OCI-LY3 (cell line): ENCODE measurements around the gene TMEM238.

ENCODE experiments used
- H2AFZ ChIP-seq: fragments of 200-600, 300-600 bp; shearing (Covaris generic); 2 replicates; pipeline ENCODE4 v1.6.0; 2014; ENCODE audit warnings: antibody characterized with exemption, low read depth, low read length
- H3K27ac ChIP-seq: fragments of 200-600, 300-600 bp; sonication (generic); 2 replicates; pipeline ENCODE4 v1.5.1; 2014; ENCODE audit warnings: mild to moderate bottlenecking, low read length, moderate library complexity, mixed read lengths
- H3K27me3 ChIP-seq: fragments of 200-600, 300-600 bp; sonication (generic); 2 replicates; pipeline ENCODE4 v1.6.1; 2014; ENCODE audit warnings: low read depth, low read length, mixed read lengths
- H3K36me3 ChIP-seq: fragments of 200-600, 300-600 bp; sonication (generic); replicated peaks from 2 replicates; pipeline ENCODE3; 2014; ENCODE audit warnings: low read depth, low read length, mixed read lengths
- H3K4me1 ChIP-seq: fragments of 300-600, 200-600 bp; sonication (generic); 2 replicates; pipeline ENCODE4 v1.6.1; 2014; ENCODE audit warnings: low read length, mixed read lengths
- H3K4me2 ChIP-seq: fragments of 200-600, 300-600 bp; sonication (generic); 2 replicates; pipeline ENCODE4 v1.6.1; 2014; ENCODE audit warnings: low read length, mixed read lengths
- H3K4me3 ChIP-seq: fragments of 300-600, 200-600 bp; sonication (generic); 2 replicates; pipeline ENCODE4 v1.5.1; 2014; ENCODE audit warnings: antibody characterized with exemption, mild to moderate bottlenecking, low read length, moderate library complexity
- H3K79me2 ChIP-seq: fragments of 300-600, 200-600 bp; shearing (Covaris generic); 2 replicates; pipeline ENCODE4 v1.6.1; 2014; ENCODE audit warnings: mild to moderate bottlenecking, low read length, mixed read lengths
- H3K9ac ChIP-seq: fragments of 300-600, 200-600 bp; shearing (Covaris generic); 2 replicates; pipeline ENCODE4 v1.6.0; 2014; ENCODE audit warnings: mild to moderate bottlenecking, low read length, moderate library complexity
- H3K9me3 ChIP-seq: fragments of 200-600, 300-600 bp; shearing (Covaris generic); 2 replicates; pipeline ENCODE4 v1.6.1; 2014; ENCODE audit warnings: low read length, mixed read lengths; ENCODE audit not compliant: insufficient read depth
- H4K20me1 ChIP-seq: fragments of 200-600, 300-600 bp; sonication (generic); 2 replicates; pipeline ENCODE4 v1.6.1; 2016; ENCODE audit warnings: low read length, mixed read lengths; ENCODE audit not compliant: insufficient read depth
- CTCF ChIP-seq: fragments of 200-600, 300-600 bp; sonication (generic); IDR thresholded peaks from 2 replicates; pipeline ENCODE4 v1.5.1; 2014; ENCODE audit warnings: antibody characterized with exemption, low read length, low read depth
- EZH2phosphoT487 ChIP-seq: fragments of 200-600 bp; shearing (Covaris generic); IDR thresholded peaks from 2 replicates; pipeline ENCODE4 v1.6.1; 2018; ENCODE audit warnings: antibody characterized with exemption, mixed run types, low read depth

TMEM238 gene

GRCh38 chr19:55391702-55392615 is 7.9 kb upstream of the TMEM238 start:
- H3K27ac ChIP-seq: no peak overlapping the region
- TF ChIP-seq CTCF (no peak), EZH2phosphoT487 (no peak)
- no peak overlapping the region for H2AFZ ChIP-seq
- H3K36me3 ChIP-seq: peaks cover 45% of the 10 kb centered on the region
- peaks cover 9% of the 10 kb centered on the region for H3K4me1 ChIP-seq
- H3K9me3 ChIP-seq: no peaks in the 10 kb centered on the region
- H3K9ac ChIP-seq: no peak overlapping the region
- peaks cover 21% of the 10 kb centered on the region for H3K79me2 ChIP-seq
- no peak overlapping the region for H3K4me2 ChIP-seq
- no peaks in the 10 kb centered on the region for H3K27me3 ChIP-seq
- peaks cover 52% of the 10 kb centered on the region for H4K20me1 ChIP-seq
- H3K4me3 ChIP-seq: no peak overlapping the region

GRCh38 chr19:55391191-55391670 is 7.1 kb upstream of the TMEM238 start:
- Histone ChIP-seq H3K9ac (no peak overlapping the region), H3K27ac (no peak overlapping the region), H3K9me3 (no peaks in the 10 kb centered on the region), H3K4me3 (no peak overlapping the region), H3K4me2 (no peak overlapping the region), H3K4me1 (peaks cover 14% of the 10 kb centered on the region), H3K36me3 (peaks cover 52% of the 10 kb centered on the region), H3K79me2 (peaks cover 29% of the 10 kb centered on the region), H3K27me3 (no peaks in the 10 kb centered on the region), H2AFZ (no peak overlapping the region), H4K20me1 (peaks cover 60% of the 10 kb centered on the region)
- no peak for TF ChIP-seq EZH2phosphoT487
- no peak for TF ChIP-seq CTCF

- H3K4me1 ChIP-seq: peaks cover 14% of the 10 kb centered on the region
- no peak overlapping the region for H2AFZ ChIP-seq
- H3K79me2 ChIP-seq: peaks cover 34% of the 10 kb centered on the region
- H4K20me1 ChIP-seq: peaks cover 62% of the 10 kb centered on the region
- peaks cover 56% of the 10 kb centered on the region for H3K36me3 ChIP-seq
- no peak overlapping the region for H3K27ac ChIP-seq
- H3K27me3 ChIP-seq: no peaks in the 10 kb centered on the region
- no peak overlapping the region for H3K9ac ChIP-seq
- no peak overlapping the region for H3K4me3 ChIP-seq
- TF ChIP-seq CTCF: no peak
- TF ChIP-seq EZH2phosphoT487: no peak
- no peaks in the 10 kb centered on the region for H3K9me3 ChIP-seq
- no peak overlapping the region for H3K4me2 ChIP-seq
Observed at GRCh38 chr19:55390461-55390880, 6.4 kb upstream of the TMEM238 start.

GRCh38 chr19:55389386-55390317 is 5.6 kb upstream of the TMEM238 start:
- Histone ChIP-seq H2AFZ (no peak overlapping the region), H3K27me3 (no peaks in the 10 kb centered on the region), H3K4me2 (no peak overlapping the region), H3K4me1 (peaks cover 18% of the 10 kb centered on the region), H3K27ac (no peak overlapping the region), H3K36me3 (peaks cover 56% of the 10 kb centered on the region), H4K20me1 (peaks cover 62% of the 10 kb centered on the region), H3K9ac (no peak overlapping the region), H3K9me3 (no peaks in the 10 kb centered on the region), H3K4me3 (no peak overlapping the region), H3K79me2 (peaks cover 38% of the 10 kb centered on the region)
- TF ChIP-seq CTCF: no peak
- no peak for TF ChIP-seq EZH2phosphoT487
